Hematopoietic multipotent progenitor cell (in vitro differentiated cells): ENCODE results near the gene YTHDF1. TPM values are rescaled to one million over a fixed set of nuclear protein-coding genes. Genes with fewer than 3 reads are reported as not detected.
"Not testable (repeated sequence)": the region's sequence is repeated elsewhere in the genome, so short reads cannot be mapped to it uniquely, and the experiment has no call there.

Source experiments
- DNase-seq, 3 donors: peaks; one replicate each; pipeline ENCODE4 v3.0.0-alpha.2; 2011 to 2015; ENCODE audit warnings: low read depth in 2 of 3, low spot score in 2 of 3
- total RNA-seq: library from RNA; depleted of rRNA; stranded (reverse); fragments of >200 nt; gene quantifications from one replicate; pipeline ENCODE4 v1.2.3, GENCODE V29; 2012

The YTHDF1 gene
- total RNA-seq, 1 donor, result 23.4 TPM

GRCh38 chr20:63160641-63161175, 55.2 kb downstream of the YTHDF1 start:
- no peak for DNase-seq

- no peak for DNase-seq
Observed at GRCh38 chr20:63159826-63160640, 55.9 kb downstream of the YTHDF1 start.

GRCh38 chr20:63159251-63159650, 56.7 kb downstream of the YTHDF1 start:
- not testable (repeated sequence) for DNase-seq

GRCh38 chr20:63158845-63159244, 57.1 kb downstream of the YTHDF1 start:
- no peak for DNase-seq

DNA sequence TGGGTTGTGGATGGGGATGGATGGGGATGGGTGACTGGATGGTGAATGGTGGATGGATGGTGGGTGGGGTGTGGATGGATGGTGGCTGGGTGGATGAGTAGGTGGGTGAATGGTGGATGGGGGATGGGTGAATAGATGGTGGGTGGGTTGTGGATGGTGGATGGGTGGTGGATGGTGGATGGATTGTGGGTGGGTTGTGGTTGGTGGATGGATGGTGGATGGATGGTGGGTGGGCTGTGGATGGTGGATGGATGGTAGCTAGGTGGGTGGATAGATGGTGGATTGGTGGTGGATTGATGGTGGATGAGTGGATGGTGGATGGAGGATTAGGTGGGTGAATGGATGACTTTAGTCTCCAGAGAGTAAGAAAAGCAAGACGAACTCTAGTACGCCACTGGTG, 57.6 kb downstream of the YTHDF1 start:
- no peak for DNase-seq

DNA sequence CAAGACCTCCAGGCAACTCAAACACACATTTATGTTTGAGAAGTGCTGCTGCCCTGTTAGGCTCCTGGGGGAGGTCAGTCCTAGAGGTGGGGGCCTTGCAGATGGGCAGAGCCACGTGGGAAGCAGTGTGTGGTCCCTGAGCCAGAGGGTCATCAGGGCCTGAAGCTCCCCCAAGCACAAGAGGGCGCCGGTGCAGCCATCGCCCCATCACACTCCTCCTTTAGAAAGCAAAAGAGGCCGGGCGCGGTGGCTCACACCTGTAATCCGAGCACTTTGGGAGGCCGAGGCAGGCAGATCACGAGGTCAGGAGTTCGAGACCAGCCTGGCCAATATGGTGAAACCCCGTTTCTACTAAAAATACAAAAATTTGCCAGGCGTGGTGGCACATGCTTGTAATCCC, 58.5 kb downstream of the YTHDF1 start:
- DNase-seq, result not testable (repeated sequence)

DNA sequence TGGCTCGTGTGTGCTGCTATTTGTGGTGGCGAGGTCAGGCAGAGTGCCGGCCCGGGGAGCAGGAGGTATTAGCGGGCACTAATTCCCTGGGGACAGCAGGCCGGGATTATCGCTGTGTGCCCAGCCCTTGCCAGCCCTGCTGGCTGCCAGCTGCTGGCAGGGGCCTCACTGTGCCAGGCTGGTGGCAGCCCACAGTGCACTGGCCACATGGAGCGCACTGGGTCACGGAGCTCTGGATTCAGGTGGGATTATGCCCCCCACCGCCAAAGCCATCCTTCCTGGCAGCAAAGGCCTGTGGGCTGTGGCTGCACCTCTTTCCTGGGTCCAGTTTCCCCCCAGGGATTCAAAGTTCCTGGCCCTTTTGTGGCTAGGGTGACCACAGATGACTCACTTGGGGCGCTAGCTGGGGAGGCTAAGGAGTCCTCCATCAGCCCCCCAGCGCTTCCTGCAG, 59.7 kb downstream of the YTHDF1 start:
- no peak for DNase-seq

GRCh38 chr20:63155266-63156165, 60.4 kb downstream of the YTHDF1 start:
- DNase-seq, result no peak

DNA sequence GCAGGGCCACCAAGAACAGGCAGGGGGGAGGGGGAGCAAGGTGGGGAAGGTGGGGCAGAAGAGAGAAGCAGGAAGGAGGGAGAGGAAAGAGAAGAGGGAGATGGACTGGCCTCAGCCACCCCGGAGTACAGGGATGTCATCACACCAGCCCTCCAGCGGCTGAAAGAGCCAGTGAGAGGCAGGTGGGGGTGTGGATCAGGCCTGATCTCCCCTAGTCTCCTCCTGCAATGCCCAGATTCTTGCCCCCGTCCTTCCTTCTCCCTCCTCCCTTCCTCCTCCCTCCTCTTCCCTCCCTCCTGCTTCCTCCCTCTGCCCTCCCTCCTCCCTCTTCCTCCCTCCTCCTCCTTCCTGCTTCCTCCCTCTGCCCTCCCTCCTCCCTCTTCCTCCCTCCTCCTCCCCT, 61.5 kb downstream of the YTHDF1 start:
- no peak for DNase-seq

GRCh38 chr20:63153254-63154221, 62.4 kb downstream of the YTHDF1 start:
- DNase-seq, result no peak

DNA sequence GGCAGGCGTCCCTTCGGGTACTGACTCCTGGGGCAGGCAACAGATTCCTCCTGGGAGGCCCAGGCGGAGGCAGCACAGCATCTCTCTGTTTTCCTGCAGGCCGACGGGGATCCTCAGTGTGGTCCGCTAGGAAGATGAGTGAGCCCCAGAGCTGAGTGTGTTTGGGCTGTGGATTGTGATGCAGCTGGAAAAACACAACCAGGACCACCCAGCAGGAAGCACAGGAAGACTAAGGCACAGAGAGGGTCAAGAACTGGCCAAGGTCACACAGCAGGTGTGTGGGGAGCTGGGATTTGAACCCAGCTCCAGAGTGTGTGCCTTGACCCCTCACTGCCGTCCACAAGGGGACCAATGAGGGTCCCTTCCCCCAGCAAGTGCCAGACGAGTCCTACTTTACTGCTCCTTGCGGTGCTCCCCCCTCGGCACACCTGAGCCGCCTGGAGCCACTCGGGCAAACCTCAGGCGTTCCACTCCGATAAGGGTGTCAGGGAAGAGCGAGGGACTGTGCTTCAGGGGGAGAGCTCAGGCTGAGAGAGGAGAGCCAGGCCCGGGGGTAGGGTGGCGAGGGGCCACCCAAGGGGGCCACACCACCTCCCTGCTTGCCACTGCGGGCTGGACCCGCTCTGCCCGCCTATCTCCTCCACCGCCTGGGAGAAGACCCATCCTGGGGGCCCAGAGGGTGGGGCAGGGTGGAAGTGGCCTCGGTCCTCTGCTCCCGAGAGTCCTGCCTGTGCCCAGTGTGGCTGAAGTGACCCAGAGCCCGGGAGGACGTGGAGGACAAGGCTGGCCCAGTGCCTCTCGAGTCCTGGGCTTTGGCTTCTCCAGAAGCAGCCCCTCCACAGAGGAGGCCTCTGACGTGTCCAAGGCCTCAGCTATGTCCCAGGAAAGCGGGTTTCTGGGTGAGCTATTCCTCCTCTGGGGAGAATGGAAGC, 63.3 kb downstream of the YTHDF1 start:
- no peak for DNase-seq

GRCh38 chr20:63151554-63152321, 64.2 kb downstream of the YTHDF1 start:
- DNase-seq, result no peak

DNA sequence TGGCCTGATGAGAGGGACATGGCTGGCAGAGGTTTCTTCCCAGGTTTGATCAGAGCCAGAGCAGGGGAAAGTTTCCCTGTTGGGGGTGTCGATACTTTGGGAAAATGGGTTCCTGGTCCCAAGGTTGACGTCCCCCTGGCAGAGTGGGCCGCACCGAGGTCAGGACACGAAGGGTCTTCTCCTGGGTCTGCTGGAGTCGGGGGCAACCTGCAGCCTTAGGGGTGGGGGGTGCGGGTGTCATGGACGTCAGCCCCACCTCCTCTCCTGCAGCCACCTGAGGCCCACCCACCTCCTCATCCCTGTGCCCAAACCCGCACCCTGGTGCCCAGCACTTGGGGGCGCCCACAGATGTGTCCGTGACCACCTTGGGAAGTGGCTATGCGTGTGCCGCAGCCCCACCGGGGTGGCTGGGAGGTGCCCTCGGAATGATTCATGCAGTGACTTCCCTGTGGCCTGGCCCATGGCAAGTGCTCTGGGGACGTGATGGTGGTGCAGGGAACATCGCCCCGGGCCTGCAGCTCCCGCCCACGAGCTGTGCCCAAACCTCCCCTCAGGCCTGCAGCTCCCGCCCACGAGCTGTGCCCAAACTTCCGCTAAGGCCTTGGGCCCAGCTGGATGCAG, 64.9 kb downstream of the YTHDF1 start:
- DNase-seq, result no peak

DNA sequence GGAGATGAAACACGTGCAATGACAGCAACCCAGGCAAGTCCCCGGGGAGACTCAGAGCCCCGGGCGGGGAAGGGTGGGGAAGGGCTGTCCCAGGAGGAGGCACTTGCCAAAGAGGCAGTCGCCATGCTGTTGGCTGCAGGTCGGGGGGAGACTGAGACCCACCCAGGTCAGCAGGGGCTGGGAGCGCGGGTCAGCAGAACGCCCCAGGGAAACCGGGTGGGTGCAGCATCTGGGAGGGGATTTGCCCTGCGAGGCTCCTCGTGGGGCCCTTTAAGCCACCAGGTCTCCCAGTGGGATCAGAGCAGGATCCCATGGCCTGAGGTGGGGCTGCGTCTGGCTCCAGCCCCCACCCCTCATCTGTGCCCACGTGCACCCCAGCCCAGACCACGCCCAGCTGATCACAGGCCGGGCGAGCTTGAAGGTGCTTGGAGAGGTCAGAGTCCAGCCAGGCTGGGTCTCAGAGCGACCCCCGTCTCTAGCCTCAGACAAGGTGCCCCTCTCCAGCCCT, 65.5 kb downstream of the YTHDF1 start:
- DNase-seq, result no peak

DNA sequence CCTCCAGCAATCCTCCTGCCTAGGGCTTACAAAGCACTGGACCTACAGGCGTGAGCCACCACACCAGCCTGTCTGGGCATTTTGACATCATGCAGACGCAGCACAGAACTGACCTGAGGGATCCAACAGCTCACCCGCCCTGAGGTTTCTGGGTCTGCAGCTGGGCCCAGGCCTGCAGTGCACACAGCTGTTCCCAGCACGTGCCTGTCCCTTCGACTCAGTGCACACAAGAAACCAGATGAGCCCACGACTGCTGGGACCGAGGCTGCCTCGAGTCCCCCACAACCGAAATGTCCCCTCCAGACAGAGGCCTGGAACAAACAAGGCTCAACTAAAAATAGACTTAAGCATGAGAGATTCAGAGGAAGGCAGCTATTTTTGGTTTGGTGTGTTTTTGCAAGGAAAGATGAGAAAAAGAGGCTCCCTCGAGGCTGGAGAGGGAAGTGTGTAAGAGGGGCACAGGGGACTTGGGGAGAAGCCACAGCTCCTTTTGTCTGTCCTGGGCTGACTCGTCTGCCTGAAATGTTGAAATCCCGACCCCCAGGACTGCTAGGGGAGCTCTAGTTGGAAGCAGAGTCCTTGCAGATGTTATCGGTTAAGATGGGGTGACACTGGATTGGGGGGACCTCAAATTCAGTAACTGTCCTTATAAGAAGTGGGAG, 66.3 kb downstream of the YTHDF1 start:
- no peak for DNase-seq

DNA sequence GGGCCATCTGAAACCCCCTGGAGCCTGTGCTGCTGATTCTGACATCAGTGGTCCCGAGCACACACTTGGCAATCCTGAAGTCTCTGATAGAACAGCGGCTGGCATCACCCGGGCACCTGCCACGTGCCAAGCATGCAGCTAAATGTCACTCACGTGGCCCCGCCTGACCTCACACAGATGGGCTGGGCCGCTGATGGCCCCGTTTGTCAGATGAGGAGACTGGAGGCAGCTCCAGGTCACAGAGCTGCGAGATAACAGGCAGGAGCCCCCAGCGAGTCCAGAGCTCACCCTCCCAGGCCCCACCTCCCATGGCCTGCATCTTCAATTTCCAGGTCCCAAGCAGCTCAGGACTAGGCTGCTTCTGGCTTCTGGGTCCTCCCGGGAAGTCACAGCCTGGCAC, 67.2 kb downstream of the YTHDF1 start:
- no peak for DNase-seq

DNA sequence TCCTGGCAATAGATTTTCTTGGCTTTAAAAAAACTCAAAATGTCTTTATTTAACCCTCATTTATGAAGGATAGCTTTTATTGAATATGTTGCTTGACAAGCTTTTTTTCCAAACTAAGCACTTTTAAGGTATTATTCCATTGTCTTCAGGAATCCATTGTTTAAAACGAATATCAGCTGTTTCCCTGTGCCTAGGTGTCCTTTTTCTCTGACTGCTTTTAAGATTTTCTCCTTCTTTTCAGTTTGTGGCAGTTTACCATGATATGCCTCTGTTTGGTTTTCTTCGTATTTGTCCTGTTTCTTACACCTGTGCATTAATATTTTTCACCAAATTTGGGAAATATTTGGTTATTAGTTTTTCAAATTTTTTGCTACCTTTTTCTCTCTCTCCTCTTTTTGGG, 68.4 kb downstream of the YTHDF1 start:
- DNase-seq, result no peak
